Peyer's patch (tissue), 4 donors: ENCODE measurements around the gene MAN1B1. TPM values are rescaled to one million over a fixed set of nuclear protein-coding genes. Genes with fewer than 3 reads are reported as not detected.
A peak's percentile ranks its signal among the peaks of the same experiment; 100 is the strongest.

Source experiments
- DNase-seq, 3 donors: peaks; one replicate each; pipeline ENCODE4 v3.0.0-alpha.2; 2017 to 2019
- H3K27ac ChIP-seq, 4 donors: fragments of 200-600 bp; sonication (generic); one replicate each; pipeline ENCODE4 v1.5.1; 2016 to 2019
- H3K27me3 ChIP-seq, 2 donors: fragments of 200-600 bp; sonication (generic); one replicate each; pipeline ENCODE4 v1.5.1; 2019
- H3K36me3 ChIP-seq, 3 donors: fragments of 200-600 bp; sonication (generic); one replicate each; pipeline ENCODE4 v1.5.1; 2016 to 2019
- H3K4me1 ChIP-seq, 4 donors: fragments of 200-600 bp; sonication (generic); one replicate each; pipeline ENCODE4 v1.5.1; 2016 to 2019
- H3K4me3 ChIP-seq, 4 donors: fragments of 200-600 bp; sonication (generic); 1 replicate in 3 of 4; 2 replicates in 1 of 4; pipeline ENCODE4 v1.5.1; 2016 to 2019; ENCODE audit warnings: mild to moderate bottlenecking in 1 of 4
- H3K9me3 ChIP-seq, 4 donors: fragments of 200-600 bp; sonication (generic); one replicate each; pipeline ENCODE4 v1.5.1; 2016 to 2019; ENCODE audit warnings: mild to moderate bottlenecking in 1 of 4
- CTCF ChIP-seq, 6 experiments: fragments of 450-650 bp in 4 of 6; fragments of 200-600 bp in 2 of 6; sonication (generic) in 1 of 6; IDR thresholded peaks; one replicate each; pipeline ENCODE4 v1.5.1; 2017 to 2019; ENCODE audit warnings: antibody characterized with exemption in 6 of 6, mild to moderate bottlenecking in 3 of 6, moderate library complexity in 1 of 6
- POLR2A ChIP-seq, 2 donors: fragments of 450-650 bp; IDR thresholded peaks; one replicate each; pipeline ENCODE4 v1.5.1; 2017; ENCODE audit warnings: antibody characterized with exemption in 2 of 2, mild to moderate bottlenecking in 2 of 2, moderate library complexity in 2 of 2
- total RNA-seq, 4 donors: library from RNA; depleted of rRNA; stranded (reverse); fragments of >200 nt; gene quantifications; one replicate each; pipeline ENCODE4 v1.1.0, GENCODE V29; 2016

The MAN1B1 gene
- total RNA-seq, 4 donors from 2014 or later = 42.7 to 74.7 (median 61.0) TPM

GRCh38 chr9:137111788-137112563, 25.2 kb downstream of the MAN1B1 start:
- no peak for DNase-seq
- no peak overlapping the region for H3K27ac ChIP-seq
- H3K4me1 ChIP-seq = peaks cover 0 to 17% (median 9%) of the 10 kb centered on the region in 4 donors
- H3K9me3 ChIP-seq = no peaks in the 10 kb centered on the region
- no peak for TF ChIP-seq POLR2A (IDR thresholded peaks at IDR 0.05)
- TF ChIP-seq CTCF (IDR thresholded peaks at IDR 0.05) = no peak
- H3K36me3 ChIP-seq = peaks cover 0 to 55% (median 0%) of the 10 kb centered on the region in 3 donors
- peaks cover 0 to 6% of the 10 kb centered on the region in 2 donors for H3K27me3 ChIP-seq
- no peak overlapping the region for H3K4me3 ChIP-seq

GRCh38 chr9:137112564-137113384, 26.0 kb downstream of the MAN1B1 start:
- peaks cover 0 to 17% (median 9%) of the 10 kb centered on the region in 4 donors for H3K4me1 ChIP-seq
- TF ChIP-seq POLR2A (IDR thresholded peaks at IDR 0.05) (no peak), CTCF (IDR thresholded peaks at IDR 0.05) (no peak)
- peaks cover 0 to 47% (median 0%) of the 10 kb centered on the region in 3 donors for H3K36me3 ChIP-seq
- DNase-seq = peak in 1 of 3 donors; percentile 49
- no peak overlapping the region for H3K4me3 ChIP-seq
- no peaks in the 10 kb centered on the region for H3K9me3 ChIP-seq
- no peak overlapping the region for H3K27ac ChIP-seq
- peaks cover 0 to 6% of the 10 kb centered on the region in 2 donors for H3K27me3 ChIP-seq

DNA sequence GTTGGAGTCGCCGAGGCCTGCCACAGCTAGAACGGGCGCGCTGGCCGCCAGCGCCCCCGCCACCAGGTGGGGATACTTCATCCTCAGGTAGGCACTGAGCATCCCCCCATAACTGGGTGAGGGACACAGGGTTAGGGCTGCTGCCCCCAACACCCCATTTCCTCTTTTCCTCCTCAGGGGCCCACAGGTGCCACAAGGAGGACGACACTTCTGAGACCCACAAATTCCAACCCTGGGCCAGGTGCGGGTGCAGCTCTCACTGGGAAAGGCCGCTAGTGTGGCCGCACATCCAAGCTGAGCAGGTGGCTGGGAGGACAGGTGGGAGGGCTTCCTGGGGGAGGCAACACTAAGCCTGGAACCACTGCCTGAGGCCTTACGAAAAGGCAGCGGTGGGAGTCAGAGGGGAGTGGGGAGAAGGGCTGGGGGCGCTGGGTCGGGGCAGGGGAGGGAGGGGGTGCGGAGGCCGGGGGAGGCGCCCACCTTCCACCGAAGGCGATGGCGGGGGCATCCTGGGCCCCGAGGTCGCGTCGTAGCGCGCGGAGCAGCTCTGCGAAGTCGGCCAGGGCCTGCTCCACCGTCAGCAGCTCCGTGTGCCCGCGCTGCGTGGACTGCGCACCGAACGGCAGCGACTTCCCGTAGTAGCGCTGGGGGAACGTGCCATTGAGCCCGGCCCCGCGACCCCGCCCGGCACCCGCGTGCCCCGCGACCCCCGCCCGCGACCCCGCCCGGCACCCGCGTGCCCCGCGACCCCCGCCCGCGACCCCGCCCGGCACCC, 26.8 kb downstream of the MAN1B1 start:
- peaks cover 0 to 40% (median 0%) of the 10 kb centered on the region in 3 donors for H3K36me3 ChIP-seq
- peaks cover 0 to 17% (median 9%) of the 10 kb centered on the region in 4 donors for H3K4me1 ChIP-seq
- peak overlapping the region in 1 of 4 donors; percentile 88 for H3K27ac ChIP-seq
- peaks cover 0 to 6% of the 10 kb centered on the region in 2 donors for H3K27me3 ChIP-seq
- H3K9me3 ChIP-seq = no peaks in the 10 kb centered on the region
- DNase-seq = peak in 1 of 3 donors; percentile 47
- H3K4me3 ChIP-seq = peak overlapping the region; percentile 10 to 99 (median 85)
- TF ChIP-seq POLR2A (IDR thresholded peaks at IDR 0.05) = no peak
- TF ChIP-seq CTCF (IDR thresholded peaks at IDR 0.05) = no peak

GRCh38 chr9:137114220-137114612, 27.4 kb downstream of the MAN1B1 start:
- H3K27ac ChIP-seq = peak overlapping the region in 3 of 4 donors; percentile 15 to 88 (median 37)
- no peak for DNase-seq
- H3K9me3 ChIP-seq = no peaks in the 10 kb centered on the region
- H3K36me3 ChIP-seq = peaks cover 0 to 34% (median 0%) of the 10 kb centered on the region in 3 donors
- peaks cover 0 to 6% of the 10 kb centered on the region in 2 donors for H3K27me3 ChIP-seq
- H3K4me3 ChIP-seq = peak overlapping the region; percentile 53 to 99 (median 85)
- TF ChIP-seq POLR2A (IDR thresholded peaks at IDR 0.05) = no peak
- no peak for TF ChIP-seq CTCF (IDR thresholded peaks at IDR 0.05)
- peaks cover 0 to 17% (median 9%) of the 10 kb centered on the region in 4 donors for H3K4me1 ChIP-seq
